Ishikawa (cell line): ENCODE data around the gene CFAP46.

Source experiments
- CREB1 ChIP-seq: IDR thresholded peaks from 2 replicates; pipeline ENCODE4 v1.6.1; 2012; ENCODE audit warnings: low read depth
- EGR1 ChIP-seq: IDR thresholded peaks from 2 replicates; pipeline ENCODE4 v1.6.1; 2012
- EP300 ChIP-seq: IDR thresholded peaks from 2 replicates; pipeline ENCODE4 v1.6.1; 2012; ENCODE audit warnings: borderline replicate concordance
- NFIC ChIP-seq: IDR thresholded peaks from 2 replicates; pipeline ENCODE4 v1.6.1; 2012
- RAD21 ChIP-seq: IDR thresholded peaks from 2 replicates; pipeline ENCODE4 v1.6.1; 2012; ENCODE audit warnings: low read depth
- TAF1 ChIP-seq: IDR thresholded peaks from 2 replicates; pipeline ENCODE4 v1.6.1; 2012; ENCODE audit warnings: low read depth, mild to moderate bottlenecking
- TCF12 ChIP-seq: IDR thresholded peaks from 2 replicates; pipeline ENCODE4 v1.6.1; 2012; ENCODE audit warnings: low read depth
- TF ChIP-seq, protein P1 (sequence below): IDR thresholded peaks from 2 replicates; pipeline ENCODE4 v1.6.1; 2012; ENCODE audit warnings: low read depth, mild to moderate bottlenecking
- TF ChIP-seq, protein P2 (sequence below): IDR thresholded peaks from 2 replicates; pipeline ENCODE4 v1.6.1; 2012
- TF ChIP-seq, protein P3 (sequence below): IDR thresholded peaks from 2 replicates; pipeline ENCODE4 v1.6.1; 2012

DNA sequence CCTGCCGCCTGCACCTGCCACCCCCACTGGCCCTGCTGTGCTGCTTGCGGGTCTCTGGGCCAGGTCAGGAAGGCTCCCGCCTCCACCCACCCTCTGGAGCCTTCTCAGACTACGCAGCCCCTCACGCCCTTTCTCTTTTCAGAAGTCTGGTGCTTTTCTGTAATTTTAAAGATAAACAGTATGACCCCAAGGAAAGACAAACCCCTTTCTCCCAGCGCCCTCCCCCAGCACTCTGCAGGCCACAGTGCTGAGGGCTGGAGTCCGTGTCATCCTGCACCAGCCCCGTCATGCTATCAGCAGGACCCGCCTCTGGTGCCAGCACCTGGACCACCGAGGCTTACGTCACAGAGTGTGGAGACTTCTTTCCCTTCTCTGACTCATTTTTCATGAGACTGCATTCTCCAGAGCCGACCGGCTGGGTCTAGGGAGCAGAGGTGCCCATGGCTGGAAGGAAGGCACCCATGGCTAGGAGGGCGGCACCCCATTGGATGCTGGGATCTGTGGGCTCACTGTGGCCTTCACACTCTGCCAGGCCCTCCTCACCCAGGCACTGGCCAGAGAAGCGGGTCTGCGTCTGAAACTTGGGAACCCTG lies 53.4 kb downstream of the CFAP46 start:
- TF ChIP-seq, protein P1, sequence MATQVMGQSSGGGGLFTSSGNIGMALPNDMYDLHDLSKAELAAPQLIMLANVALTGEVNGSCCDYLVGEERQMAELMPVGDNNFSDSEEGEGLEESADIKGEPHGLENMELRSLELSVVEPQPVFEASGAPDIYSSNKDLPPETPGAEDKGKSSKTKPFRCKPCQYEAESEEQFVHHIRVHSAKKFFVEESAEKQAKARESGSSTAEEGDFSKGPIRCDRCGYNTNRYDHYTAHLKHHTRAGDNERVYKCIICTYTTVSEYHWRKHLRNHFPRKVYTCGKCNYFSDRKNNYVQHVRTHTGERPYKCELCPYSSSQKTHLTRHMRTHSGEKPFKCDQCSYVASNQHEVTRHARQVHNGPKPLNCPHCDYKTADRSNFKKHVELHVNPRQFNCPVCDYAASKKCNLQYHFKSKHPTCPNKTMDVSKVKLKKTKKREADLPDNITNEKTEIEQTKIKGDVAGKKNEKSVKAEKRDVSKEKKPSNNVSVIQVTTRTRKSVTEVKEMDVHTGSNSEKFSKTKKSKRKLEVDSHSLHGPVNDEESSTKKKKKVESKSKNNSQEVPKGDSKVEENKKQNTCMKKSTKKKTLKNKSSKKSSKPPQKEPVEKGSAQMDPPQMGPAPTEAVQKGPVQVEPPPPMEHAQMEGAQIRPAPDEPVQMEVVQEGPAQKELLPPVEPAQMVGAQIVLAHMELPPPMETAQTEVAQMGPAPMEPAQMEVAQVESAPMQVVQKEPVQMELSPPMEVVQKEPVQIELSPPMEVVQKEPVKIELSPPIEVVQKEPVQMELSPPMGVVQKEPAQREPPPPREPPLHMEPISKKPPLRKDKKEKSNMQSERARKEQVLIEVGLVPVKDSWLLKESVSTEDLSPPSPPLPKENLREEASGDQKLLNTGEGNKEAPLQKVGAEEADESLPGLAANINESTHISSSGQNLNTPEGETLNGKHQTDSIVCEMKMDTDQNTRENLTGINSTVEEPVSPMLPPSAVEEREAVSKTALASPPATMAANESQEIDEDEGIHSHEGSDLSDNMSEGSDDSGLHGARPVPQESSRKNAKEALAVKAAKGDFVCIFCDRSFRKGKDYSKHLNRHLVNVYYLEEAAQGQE: no peak
- TF ChIP-seq RAD21 (no peak), CREB1 (no peak), NFIC (no peak), EGR1 (no peak), TCF12 (no peak), TAF1 (no peak), EP300 (no peak)
- TF ChIP-seq, protein P2, sequence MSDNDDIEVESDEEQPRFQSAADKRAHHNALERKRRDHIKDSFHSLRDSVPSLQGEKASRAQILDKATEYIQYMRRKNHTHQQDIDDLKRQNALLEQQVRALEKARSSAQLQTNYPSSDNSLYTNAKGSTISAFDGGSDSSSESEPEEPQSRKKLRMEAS: no peak
- TF ChIP-seq, protein P3, sequence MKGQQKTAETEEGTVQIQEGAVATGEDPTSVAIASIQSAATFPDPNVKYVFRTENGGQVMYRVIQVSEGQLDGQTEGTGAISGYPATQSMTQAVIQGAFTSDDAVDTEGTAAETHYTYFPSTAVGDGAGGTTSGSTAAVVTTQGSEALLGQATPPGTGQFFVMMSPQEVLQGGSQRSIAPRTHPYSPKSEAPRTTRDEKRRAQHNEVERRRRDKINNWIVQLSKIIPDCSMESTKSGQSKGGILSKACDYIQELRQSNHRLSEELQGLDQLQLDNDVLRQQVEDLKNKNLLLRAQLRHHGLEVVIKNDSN: no peak
